Medulla oblongata (tissue), 1 donor: Measurements from ENCODE around the gene CACNB4.
"Not testable (repeated sequence)": the region's sequence is repeated elsewhere in the genome, so short reads cannot be mapped to it uniquely, and the experiment has no call there.

Source experiments
- DNase-seq: peaks from one replicate; pipeline ENCODE4 v3.0.0-alpha.2; 2015; ENCODE audit errors: extremely low spot score

CACNB4 gene

DNA sequence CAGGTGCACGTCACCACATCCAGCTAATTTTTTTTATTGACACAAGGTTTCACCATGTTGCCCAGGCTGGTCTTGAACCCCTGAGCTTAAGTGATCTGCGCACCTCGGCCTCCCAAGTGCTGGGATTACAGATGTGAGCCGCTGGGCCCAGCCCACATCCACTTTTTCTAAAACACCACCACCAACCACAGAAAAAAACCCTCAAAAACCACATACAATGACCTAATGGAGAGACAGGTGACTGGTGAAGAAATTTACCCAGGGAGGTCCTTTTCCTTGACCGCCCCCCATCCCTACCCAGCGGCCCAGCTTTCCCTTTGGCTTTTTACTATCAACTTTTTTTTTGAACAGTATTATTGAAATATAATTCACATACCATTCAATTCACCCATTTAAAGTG, 47.9 kb downstream of the CACNB4 start:
- no peak for DNase-seq

- DNase-seq: no peak
These were observed 48.5 kb downstream of the CACNB4 start for GRCh38 chr2:152050341-152050740.

GRCh38 chr2:152049541-152049940, 49.3 kb downstream of the CACNB4 start:
- no peak for DNase-seq

- no peak for DNase-seq
These were observed 50.9 kb downstream of the CACNB4 start for GRCh38 chr2:152047824-152048471.

DNA sequence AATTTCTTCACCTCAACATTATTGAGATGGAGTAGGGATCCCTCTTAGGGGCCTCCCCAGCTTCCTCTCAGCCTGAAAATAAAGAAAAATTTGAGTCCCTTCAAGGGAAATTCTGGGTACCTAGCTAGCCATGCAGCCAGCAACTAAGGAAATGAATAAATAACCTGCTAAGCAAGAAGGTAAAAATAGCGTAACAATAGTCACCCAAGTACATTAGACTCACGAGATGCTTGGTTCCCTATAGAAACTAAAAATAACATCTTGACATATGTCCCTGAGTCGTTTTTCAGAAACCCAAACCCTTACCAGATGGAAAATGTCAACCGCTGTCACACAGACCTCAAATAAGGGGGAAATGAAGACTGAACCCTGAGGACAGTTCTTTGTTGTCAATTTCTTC, 51.9 kb downstream of the CACNB4 start:
- DNase-seq: no peak

DNA sequence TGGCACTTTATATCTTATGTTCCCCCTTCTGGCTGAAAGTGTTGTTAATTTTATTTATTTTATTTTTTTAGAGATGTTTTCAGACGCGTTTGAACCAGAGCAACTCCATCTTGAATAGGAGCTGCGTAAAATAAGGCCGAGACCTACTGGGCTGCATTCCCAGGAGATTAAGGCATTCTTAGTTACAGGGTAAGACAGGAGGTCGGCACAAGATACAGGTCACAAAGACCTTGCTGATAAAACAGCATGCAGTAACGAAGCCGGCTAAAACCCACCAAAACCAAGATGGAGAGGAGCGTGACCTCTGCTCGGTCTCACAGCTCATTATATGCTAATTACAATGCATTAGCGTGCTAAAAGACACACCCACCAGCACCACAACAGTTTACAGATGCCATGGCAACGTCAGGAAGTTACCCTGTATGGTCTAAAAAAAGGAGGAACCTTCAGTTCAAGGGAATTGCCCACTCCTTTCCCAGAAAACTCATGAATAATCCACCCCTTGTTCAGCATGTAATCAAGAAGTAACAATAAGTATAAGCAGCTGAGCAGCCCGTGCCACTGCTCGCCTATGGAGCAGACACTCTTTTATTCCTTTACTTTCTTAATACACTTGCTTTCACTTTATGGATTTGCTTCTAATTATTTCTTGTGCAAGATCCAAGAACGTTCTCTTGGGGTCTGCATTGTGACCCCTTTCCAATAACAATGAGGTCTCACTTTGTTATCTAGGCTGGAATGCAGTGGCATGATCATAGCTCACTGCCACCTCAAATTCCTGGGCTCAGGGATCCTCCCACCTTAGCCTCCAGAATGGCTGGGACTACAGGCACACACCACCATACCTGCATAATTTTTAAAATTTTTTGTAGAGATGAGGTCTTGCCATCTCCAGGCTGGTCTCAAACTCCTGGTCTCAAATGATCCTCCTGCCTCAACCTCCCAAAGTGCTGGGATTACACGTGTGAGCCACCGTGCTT, 55.9 kb downstream of the CACNB4 start:
- DNase-seq: no peak

DNA sequence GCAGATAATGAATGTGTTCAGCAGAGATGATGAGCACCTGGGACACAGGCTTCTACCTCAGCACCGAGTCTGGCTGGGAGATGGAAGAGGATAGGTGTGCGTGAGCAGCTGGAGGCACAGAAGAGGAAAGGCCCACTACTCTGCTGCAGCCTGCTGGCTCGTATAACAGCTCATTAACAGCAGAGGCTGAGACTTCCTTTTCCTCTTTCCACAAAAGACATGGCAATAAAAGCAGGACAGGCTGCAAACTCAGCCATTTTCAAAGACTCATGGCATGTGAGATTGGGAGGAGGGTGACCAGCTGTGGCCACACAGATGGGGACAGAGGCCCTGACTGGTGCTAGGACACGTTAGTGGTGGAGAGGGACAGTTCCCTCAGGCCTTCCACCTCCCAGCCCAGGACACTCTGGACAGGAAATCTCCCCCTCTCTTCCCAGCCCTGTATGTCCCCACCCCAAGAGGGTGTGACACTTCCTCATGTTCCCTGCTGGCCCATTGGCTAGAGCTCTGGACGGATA, 60.3 kb downstream of the CACNB4 start:
- no peak for DNase-seq

DNA sequence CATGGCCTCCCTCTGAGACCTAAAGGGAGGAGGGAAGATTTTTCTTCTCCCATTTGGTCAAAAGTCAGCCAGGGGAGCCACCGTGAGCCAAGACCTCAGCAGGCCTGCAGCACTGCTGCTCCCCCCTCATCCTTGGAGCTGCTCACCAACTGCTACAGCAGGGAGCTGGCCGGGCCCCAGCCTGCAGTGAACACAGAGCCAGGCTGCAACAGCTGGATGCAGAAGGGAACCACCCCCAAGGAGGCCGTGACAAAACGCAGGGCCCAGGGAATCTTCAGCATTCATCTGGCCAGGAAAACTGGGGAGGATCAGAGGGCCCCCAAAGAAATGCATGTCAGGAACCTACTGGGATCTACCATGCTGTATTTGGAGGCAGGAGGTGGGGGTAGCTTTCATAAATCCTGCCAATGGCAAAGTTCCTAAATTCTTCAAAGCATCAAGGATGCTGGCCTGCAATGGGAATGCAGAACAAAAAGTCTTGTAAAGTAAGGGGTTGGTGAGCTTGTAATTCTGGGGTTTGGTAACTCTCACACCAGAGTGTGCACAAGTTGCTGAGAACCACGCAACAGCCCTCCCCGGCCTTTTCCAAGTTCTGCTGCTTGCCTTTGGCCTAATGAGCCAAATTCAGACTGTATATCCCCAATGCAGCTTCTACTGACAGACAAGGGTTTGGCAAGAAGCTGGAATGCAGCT, 61.0 kb downstream of the CACNB4 start:
- DNase-seq: no peak

GRCh38 chr2:152036611-152037469, 62.0 kb downstream of the CACNB4 start:
- DNase-seq: peak; percentile 90

- no peak for DNase-seq
These were observed 64.5 kb downstream of the CACNB4 start for GRCh38 chr2:152034257-152034801.

DNA sequence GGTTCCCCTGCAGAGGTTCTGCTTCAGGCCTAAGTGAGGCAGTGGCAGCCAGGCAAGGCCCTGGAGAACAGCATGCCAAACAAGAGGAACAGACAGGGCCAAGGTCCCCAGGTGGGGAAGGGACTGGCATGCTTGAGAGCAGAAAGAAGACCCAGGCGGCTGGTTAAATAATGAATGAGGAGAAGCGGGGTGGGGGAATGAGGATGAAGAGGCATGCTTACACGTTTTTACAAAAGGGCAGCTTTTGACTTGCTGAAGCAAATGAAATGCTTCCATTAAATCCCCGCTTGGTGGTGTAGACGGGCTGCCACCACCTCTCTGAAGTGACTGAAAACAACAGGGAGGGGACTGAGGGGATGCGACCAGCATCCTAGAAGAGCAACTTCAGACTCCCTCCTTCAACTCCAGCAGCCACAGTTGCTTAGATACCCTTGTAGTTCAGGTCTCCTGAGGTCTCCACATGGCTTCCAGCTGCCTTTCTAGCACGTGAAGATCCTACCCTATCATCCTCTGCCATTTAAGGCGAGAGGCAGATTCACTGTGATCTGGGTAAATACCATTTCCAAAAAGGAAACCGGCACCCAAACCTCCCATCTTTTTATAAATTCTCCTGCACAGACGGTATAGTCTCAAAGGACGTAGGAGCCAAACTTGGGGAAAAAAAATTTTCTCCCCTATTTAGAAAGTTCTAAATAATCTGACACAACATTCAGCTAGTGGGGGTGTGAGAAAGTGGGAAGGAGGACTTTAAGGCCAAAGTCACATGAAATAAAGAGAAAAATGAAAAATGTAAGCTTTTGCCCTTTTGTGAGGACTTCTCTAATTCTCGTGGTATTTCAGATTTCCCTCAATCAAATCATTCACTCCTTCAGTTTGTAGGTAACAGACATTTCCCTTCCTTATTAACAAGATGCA, 65.6 kb downstream of the CACNB4 start:
- no peak for DNase-seq

DNA sequence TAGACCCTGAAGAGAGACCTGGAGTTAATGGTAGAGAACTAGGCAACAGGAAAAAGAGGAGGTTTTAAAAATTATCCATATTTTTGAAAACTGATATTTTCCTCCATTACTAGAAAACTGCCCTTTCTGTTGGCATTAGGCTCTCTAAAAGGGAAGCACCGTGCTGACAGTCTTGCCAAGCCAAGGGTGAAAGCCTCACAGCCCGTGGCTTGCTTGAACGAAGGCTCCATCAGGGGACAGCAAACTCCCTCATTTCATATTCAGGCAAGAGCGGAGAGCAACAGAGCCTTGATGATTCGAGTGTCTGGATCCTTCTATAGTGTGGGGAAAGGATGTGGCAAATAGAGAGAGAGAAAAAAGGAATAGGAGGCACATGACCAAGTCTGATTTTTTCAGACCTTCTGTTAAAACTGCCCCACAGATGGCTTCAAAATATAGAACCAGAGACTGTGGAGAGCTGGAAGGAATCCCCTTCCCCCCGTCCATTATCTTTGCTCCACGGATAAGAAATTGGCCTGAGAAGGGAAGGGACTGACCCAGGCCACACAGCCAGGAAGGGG, 67.0 kb downstream of the CACNB4 start:
- DNase-seq: no peak

- peak; percentile 29 for DNase-seq
These were observed 68.1 kb downstream of the CACNB4 start for GRCh38 chr2:152030596-152031328.

DNA sequence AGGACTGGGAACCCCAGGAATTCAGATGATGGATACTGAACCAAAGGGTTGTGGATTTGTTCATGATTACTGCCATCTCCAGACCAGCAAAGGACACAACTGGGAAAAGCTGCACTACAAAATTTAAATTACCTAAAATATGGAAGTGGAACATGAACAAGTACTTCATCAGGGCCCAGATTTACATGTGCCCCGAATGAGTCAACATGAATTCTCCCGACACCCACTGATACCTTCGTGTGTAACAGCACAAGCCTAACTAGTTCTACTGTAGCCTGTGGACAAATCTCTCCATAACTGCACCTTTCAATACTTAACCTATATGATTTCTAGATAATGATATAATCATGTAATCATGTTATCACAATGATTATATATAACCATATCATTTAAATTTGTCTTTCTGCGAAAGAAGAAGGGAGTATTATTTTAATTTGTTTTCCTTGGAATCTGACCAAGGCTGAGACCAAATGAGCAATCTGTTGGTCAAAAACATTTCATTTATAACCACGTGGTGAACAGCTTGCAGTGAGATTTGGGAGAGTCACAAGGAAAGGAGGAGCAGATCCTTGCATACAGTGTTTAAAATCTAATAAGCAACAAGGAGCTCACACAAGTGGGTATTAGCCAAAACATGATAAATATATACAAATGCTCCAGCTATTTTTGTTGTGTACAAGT, 70.5 kb downstream of the CACNB4 start:
- no peak for DNase-seq

GRCh38 chr2:152025678-152026287, 73.1 kb downstream of the CACNB4 start:
- DNase-seq: peak; percentile 91

DNA sequence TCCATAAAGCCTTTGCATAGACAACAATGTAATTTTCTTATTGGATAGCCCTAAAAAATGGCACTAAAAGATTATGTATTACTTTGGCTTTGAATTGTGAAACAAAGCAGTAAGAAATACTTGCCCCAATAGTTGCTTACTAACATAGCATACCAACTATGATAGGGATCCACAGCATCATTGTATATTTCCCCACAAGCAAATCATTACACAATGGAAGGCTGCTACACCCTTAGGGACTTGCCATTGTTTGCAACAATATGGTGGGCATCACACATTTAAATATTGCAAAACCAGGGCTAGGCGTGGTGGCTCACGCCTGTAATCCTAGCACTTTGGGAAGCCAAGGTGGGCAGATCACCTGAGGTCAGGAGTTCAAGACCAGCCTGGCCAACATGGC, 74.4 kb downstream of the CACNB4 start:
- no peak for DNase-seq

GRCh38 chr2:152022090-152022489, 76.8 kb downstream of the CACNB4 start:
- DNase-seq: no peak

- DNase-seq: not testable (repeated sequence)
These were observed 77.8 kb downstream of the CACNB4 start for GRCh38 chr2:152021001-152021400.
